Epidermal melanocyte (primary cell): ENCODE results near the gene STOML2.

Source experiments
- DNase-seq: peaks from one replicate; pipeline ENCODE4 v3.0.0; 2011; ENCODE audit warnings: low spot score; ENCODE audit not compliant: insufficient read length

The STOML2 gene

GRCh38 chr9:35072461-35073278 lies 30.3 kb downstream of the STOML2 start, which contains the start of gene VCP:
VCP (minus strand) TSS chr9:35072625; CDS start chr9:35072353, 272 bp downstream.
- peak; percentile 97 for DNase-seq

- DNase-seq: peak; percentile 57
Measured at GRCh38 chr9:35071814-35072460, 31.0 kb downstream of the STOML2 start.

- DNase-seq: no peak
Measured at GRCh38 chr9:35070823-35071813, 31.8 kb downstream of the STOML2 start.

DNA sequence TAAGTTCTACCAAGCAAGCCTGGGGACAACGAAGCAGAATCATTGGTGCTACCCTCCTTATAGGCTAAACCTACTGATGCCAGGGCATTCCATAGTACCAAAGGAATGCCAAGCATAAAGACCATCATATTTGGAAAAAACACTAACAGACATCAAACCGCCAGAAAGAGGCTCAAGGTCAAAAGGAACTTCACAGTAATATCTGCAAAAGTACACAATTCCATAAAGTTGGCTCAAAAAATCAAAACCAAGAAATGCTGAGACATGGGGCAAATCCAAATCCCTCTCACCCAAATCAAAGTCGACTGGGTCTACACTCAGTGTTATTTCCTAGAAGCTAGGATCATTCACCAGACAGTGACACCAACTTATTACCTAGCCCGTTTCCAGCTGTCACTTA lies 33.9 kb downstream of the STOML2 start:
- no peak for DNase-seq

DNA sequence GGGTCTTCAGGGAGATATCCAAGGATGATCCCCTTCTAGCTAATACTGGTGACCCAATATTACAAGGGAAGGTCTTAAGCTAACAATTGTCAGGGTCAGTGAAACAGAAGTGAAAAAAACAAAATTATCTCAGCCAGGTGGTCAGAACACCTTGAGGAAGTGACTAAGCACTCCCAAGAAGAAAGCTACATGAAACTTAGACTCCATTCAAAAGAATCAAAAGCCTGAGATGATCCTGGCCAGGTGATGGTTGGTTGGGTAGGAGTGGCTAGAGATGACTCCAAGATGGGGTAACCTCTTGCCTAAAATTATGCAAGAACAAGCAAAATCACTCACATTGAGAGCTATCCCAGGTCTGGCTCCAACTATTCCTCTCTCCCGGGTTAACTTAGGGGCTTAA lies 35.9 kb downstream of the STOML2 start:
- no peak for DNase-seq

- no peak for DNase-seq
Measured at GRCh38 chr9:35060548-35061207, 42.3 kb downstream of the STOML2 start.

DNA sequence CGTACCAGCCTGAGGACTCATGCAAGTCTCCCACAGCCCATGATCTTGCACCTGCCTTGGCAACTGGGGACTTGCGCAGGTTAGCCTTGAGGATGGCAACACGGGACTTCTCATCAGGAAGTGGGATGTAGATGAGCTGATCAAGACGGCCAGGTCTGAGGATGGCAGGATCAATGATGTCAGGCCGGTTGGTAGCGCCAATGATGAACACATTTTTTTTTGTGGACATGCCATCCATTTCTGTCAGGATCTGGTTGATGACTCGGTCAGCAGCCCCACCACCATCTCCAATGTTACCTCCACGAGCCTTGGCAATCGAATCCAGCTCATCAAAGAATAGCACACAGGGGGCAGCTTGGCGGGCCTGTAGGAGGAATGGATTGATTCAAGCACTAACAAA lies 43.5 kb downstream of the STOML2 start:
- DNase-seq: no peak

DNA sequence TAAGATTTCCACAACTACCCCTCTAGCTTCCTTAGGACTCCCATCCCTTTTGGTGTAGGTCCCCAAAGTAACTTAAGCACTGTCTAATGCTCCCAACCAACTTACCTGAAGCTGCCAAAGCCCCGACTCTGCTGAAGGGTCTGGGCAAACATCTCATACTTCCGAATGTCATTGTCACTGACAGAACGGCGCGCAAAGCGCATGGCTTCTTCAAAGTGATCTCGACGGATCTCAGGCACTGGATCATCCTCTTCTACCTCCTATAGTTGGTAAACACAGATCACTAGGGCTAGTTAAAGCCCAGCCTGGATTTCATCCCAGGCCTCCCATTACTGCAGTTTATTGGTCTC lies 45.7 kb downstream of the STOML2 start:
- no peak for DNase-seq

- no peak for DNase-seq
Measured at GRCh38 chr9:35056571-35057270, 46.2 kb downstream of the STOML2 start.

DNA sequence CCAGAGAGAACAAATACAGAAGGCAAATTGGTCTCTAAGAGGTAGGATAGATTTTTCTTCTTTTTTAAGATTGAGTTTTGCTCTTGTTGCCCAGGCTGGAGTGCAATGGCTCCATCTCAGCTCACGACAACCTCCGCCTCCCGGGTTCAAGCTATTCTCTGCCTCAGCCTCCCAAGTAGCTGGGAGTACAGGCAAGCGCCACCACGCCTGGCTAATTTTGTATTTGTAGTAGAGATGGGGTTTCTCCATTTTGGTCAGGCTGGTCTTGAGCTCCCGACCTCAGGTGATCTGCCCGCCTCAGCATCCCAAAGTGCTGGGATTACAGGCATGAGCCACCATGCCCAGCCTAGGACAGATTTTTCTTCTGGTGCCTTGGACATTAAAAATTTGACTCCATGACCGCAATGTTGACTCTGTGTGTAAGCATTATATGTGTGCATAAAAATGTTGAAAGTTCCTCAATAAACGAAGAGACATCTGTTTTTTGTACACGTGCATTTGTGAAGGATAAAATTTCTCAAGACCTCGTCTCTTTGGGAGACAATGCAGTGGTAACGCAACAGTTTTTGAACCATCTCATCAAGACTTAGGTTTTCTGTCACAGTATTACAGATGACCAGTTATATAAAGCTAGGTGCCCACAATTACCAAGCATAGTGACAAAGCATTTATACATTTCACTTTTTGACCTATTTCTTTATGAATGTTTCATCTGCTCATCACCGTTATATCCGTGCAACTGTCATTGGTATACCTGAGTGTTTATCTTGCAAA lies 47.9 kb downstream of the STOML2 start:
- DNase-seq: no peak

DNA sequence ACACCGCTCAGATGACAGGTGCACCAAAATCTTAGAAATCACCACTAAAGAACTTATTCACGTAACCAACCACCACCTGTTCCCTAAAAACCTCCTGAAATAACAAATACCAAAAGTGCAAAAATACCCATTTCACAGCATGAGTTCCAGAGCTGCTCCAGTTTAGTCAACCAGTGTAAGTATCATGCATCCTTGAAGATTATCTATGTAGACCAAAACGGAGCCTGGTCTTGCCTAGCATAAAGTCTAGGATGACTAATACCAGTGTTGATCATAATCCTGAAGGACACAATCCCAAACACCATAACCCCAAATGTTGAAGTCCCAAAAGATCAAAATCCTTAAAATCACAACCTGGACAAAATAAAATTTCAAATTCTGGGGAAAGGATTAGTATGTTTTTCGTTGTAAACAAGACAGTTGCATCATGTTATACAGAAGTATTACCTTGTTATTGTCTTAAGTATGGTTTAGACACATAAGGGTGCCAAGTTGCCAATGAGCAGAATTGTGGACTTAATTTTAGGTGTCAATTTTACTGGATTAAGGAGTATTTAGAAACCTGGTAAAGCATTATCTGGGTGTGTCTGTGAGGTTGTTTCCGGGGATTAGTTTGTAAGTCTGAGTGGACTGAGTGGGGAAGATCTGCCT lies 48.6 kb downstream of the STOML2 start:
- DNase-seq: no peak

DNA sequence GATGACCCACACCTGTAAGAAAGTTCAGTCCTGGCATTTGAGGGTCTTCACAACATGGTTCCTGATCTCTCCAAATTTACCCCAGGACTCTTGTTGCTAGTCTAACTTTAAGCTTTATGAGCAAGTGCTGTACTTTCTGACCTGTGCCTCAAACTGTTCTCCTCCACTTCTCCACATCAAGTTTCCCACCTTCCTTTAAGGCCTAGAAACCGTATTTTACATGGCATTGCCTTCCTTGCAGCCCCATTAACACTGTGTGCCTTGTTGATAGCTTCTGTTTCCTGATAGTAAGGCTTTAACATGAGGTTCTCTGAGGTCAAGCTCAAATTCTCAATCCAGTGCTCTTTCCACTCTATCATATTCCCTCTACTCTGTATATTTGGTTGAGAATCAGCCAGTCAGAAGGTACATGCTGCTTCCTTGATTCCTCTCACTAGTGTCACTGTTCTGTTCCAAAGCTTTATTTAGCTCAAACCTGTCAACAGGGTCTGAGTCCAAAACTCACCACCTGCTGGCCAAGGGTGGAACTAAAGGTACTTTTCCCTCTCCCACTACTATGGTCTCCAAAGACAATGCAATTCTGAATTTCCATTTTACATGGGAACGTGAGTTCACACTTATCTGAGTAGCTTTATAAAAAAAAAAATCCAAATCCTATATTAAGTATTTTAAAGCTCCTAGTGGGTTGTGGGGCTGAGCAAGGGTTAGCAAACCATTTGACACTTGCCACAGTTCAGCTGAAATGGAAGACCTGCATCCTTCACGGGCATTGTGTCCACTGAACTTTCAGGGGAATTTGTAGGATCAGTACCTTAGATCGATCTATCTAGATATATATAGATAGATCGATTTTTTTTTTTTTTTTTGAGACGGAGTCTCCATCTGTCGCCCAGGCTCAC lies 51.6 kb downstream of the STOML2 start:
- DNase-seq: no peak
